ENCODE data around the gene EZH1. TPM values are rescaled to one million over a fixed set of nuclear protein-coding genes. Genes with fewer than 3 reads are reported as not detected.

EZH1 gene
- total RNA-seq, 1 experiment from 2014 or later: 22.4 TPM

DNA sequence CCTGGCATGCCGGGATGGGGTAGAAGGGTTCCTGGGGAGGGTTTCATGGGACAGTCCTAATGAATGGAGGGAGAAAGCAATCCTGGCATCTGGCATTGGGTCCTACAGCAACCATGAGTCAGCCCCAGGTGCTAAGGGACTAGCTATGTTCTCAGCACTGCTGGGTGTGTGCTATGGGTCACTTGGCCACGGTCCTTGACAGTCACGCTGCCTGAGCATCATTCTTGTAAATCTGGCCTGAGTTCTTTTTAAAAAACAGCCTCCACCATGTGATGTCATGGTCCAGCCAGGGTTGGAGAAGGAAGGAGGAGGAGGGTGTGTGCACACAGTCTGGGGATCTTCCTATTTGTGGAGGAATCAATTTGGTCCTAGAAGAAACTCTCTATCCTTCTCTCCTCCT is 9.9 kb upstream of the EZH1 start (continued):
- TF ChIP-seq, protein P1, sequence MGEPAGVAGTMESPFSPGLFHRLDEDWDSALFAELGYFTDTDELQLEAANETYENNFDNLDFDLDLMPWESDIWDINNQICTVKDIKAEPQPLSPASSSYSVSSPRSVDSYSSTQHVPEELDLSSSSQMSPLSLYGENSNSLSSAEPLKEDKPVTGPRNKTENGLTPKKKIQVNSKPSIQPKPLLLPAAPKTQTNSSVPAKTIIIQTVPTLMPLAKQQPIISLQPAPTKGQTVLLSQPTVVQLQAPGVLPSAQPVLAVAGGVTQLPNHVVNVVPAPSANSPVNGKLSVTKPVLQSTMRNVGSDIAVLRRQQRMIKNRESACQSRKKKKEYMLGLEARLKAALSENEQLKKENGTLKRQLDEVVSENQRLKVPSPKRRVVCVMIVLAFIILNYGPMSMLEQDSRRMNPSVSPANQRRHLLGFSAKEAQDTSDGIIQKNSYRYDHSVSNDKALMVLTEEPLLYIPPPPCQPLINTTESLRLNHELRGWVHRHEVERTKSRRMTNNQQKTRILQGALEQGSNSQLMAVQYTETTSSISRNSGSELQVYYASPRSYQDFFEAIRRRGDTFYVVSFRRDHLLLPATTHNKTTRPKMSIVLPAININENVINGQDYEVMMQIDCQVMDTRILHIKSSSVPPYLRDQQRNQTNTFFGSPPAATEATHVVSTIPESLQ (CRISPR knock-in tag; IDR thresholded peaks at IDR 0.05): no peak
- TF ChIP-seq SOX15 (CRISPR knock-in tag; IDR thresholded peaks at IDR 0.05) (no peak), SP1 (CRISPR knock-in tag; conservative IDR thresholded peaks at IDR 0.05) (no peak), ZNF138 (CRISPR knock-in tag; conservative IDR thresholded peaks at IDR 0.05) (no peak), ZNF121 (CRISPR knock-in tag; IDR thresholded peaks at IDR 0.05) (no peak)
- TF ChIP-seq, protein P2, sequence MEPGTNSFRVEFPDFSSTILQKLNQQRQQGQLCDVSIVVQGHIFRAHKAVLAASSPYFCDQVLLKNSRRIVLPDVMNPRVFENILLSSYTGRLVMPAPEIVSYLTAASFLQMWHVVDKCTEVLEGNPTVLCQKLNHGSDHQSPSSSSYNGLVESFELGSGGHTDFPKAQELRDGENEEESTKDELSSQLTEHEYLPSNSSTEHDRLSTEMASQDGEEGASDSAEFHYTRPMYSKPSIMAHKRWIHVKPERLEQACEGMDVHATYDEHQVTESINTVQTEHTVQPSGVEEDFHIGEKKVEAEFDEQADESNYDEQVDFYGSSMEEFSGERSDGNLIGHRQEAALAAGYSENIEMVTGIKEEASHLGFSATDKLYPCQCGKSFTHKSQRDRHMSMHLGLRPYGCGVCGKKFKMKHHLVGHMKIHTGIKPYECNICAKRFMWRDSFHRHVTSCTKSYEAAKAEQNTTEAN (CRISPR knock-in tag; IDR thresholded peaks at IDR 0.05): no peak
- TF ChIP-seq, protein P3, sequence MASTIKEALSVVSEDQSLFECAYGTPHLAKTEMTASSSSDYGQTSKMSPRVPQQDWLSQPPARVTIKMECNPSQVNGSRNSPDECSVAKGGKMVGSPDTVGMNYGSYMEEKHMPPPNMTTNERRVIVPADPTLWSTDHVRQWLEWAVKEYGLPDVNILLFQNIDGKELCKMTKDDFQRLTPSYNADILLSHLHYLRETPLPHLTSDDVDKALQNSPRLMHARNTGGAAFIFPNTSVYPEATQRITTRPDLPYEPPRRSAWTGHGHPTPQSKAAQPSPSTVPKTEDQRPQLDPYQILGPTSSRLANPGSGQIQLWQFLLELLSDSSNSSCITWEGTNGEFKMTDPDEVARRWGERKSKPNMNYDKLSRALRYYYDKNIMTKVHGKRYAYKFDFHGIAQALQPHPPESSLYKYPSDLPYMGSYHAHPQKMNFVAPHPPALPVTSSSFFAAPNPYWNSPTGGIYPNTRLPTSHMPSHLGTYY (CRISPR knock-in tag; IDR thresholded peaks at IDR 0.05): no peak
- TF ChIP-seq, protein P4, sequence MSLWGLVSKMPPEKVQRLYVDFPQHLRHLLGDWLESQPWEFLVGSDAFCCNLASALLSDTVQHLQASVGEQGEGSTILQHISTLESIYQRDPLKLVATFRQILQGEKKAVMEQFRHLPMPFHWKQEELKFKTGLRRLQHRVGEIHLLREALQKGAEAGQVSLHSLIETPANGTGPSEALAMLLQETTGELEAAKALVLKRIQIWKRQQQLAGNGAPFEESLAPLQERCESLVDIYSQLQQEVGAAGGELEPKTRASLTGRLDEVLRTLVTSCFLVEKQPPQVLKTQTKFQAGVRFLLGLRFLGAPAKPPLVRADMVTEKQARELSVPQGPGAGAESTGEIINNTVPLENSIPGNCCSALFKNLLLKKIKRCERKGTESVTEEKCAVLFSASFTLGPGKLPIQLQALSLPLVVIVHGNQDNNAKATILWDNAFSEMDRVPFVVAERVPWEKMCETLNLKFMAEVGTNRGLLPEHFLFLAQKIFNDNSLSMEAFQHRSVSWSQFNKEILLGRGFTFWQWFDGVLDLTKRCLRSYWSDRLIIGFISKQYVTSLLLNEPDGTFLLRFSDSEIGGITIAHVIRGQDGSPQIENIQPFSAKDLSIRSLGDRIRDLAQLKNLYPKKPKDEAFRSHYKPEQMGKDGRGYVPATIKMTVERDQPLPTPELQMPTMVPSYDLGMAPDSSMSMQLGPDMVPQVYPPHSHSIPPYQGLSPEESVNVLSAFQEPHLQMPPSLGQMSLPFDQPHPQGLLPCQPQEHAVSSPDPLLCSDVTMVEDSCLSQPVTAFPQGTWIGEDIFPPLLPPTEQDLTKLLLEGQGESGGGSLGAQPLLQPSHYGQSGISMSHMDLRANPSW (CRISPR knock-in tag; conservative IDR thresholded peaks at IDR 0.05; ENCODE audit: low read depth): no peak

DNA sequence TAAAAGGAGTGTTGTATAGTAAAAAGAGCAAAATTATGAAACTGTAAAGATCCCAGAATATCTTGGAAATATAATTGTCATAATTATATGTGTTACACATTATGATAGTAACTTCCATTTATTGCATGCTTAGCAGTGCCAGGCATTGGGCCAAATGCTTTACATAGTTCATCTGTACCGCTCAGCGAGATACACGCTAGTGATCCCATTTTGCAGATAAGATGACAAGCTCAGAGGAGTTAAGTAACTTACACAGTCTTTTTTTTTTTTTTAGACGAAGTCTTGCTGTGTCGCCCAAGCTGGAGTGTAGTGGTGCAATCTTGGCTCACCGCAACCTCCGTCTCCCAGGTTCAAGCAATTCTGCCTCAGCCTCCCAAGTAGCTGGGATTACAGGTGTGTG is 6.8 kb upstream of the EZH1 start:
- Mint-ChIP-seq H3K36me3 (no peaks in the 10 kb centered on the region), H3K4me3 (no peak overlapping the region), H3K27ac (no peak overlapping the region), H3K9me3 (no peaks in the 10 kb centered on the region), H3K27me3 (ENCODE audit: low read depth) (peaks cover 22% of the 10 kb centered on the region), H3K4me1 (peaks cover 18% of the 10 kb centered on the region)
- DNase-seq (ENCODE audit: low spot score): no peak
- ChIA-PET CTCF (interaction anchor here (8.0 kb wide), 1 partner anchor 10 kb away, joined by 117 read pairs; the partner anchor contains the start of gene RAMP2), POLR2A (no interaction called here)
- TF ChIP-seq HMGA2 (CRISPR knock-in tag; IDR thresholded peaks at IDR 0.05) (no peak), FOXP1 (CRISPR knock-in tag; IDR thresholded peaks at IDR 0.05; ENCODE audit: borderline replicate concordance) (no peak), ZNF317 (CRISPR knock-in tag; IDR thresholded peaks at IDR 0.05; ENCODE audit: borderline replicate concordance, low read depth) (no peak), CREB1 (CRISPR knock-in tag; IDR thresholded peaks at IDR 0.05) (no peak), NFATC4 (CRISPR knock-in tag; IDR thresholded peaks at IDR 0.05) (no peak), ZBTB21 (CRISPR knock-in tag; IDR thresholded peaks at IDR 0.05; ENCODE audit: borderline replicate concordance) (no peak), JUN (CRISPR knock-in tag; IDR thresholded peaks at IDR 0.05) (no peak), ZNF423 (CRISPR knock-in tag; IDR thresholded peaks at IDR 0.05) (no peak), TP53 (CRISPR knock-in tag; IDR thresholded peaks at IDR 0.05) (no peak), TEAD4 (CRISPR knock-in tag; IDR thresholded peaks at IDR 0.05) (no peak), NR1H2 (CRISPR knock-in tag; IDR thresholded peaks at IDR 0.05) (no peak), EMX1 (CRISPR knock-in tag; IDR thresholded peaks at IDR 0.05) (no peak), TCF7 (CRISPR knock-in tag; IDR thresholded peaks at IDR 0.05; ENCODE audit: low read depth) (no peak)
- TF ChIP-seq, protein P5, sequence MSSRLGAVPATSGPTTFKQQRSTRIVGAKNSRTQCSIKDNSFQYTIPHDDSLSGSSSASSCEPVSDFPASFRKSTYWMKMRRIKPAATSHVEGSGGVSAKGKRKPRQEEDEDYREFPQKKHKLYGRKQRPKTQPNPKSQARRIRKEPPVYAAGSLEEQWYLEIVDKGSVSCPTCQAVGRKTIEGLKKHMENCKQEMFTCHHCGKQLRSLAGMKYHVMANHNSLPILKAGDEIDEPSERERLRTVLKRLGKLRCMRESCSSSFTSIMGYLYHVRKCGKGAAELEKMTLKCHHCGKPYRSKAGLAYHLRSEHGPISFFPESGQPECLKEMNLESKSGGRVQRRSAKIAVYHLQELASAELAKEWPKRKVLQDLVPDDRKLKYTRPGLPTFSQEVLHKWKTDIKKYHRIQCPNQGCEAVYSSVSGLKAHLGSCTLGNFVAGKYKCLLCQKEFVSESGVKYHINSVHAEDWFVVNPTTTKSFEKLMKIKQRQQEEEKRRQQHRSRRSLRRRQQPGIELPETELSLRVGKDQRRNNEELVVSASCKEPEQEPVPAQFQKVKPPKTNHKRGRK (CRISPR knock-in tag; IDR thresholded peaks at IDR 0.05; ENCODE audit: borderline replicate concordance): no peak
- TF ChIP-seq, protein P3 (CRISPR knock-in tag; IDR thresholded peaks at IDR 0.05): no peak
- TF ChIP-seq, protein P6, sequence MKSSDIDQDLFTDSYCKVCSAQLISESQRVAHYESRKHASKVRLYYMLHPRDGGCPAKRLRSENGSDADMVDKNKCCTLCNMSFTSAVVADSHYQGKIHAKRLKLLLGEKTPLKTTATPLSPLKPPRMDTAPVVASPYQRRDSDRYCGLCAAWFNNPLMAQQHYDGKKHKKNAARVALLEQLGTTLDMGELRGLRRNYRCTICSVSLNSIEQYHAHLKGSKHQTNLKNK (CRISPR knock-in tag; IDR thresholded peaks at IDR 0.05): no peak
- TF ChIP-seq, protein P7, sequence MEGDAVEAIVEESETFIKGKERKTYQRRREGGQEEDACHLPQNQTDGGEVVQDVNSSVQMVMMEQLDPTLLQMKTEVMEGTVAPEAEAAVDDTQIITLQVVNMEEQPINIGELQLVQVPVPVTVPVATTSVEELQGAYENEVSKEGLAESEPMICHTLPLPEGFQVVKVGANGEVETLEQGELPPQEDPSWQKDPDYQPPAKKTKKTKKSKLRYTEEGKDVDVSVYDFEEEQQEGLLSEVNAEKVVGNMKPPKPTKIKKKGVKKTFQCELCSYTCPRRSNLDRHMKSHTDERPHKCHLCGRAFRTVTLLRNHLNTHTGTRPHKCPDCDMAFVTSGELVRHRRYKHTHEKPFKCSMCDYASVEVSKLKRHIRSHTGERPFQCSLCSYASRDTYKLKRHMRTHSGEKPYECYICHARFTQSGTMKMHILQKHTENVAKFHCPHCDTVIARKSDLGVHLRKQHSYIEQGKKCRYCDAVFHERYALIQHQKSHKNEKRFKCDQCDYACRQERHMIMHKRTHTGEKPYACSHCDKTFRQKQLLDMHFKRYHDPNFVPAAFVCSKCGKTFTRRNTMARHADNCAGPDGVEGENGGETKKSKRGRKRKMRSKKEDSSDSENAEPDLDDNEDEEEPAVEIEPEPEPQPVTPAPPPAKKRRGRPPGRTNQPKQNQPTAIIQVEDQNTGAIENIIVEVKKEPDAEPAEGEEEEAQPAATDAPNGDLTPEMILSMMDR (IDR thresholded peaks at IDR 0.05): no peak
- no peak for ATAC-seq

Measured in WTC11 (cell line).